Mammary epithelial cell (primary cell): Measurements from ENCODE around the gene MEIS3.

Experiments
- CTCF ChIP-seq, 2 donors: IDR thresholded peaks in 1 of 2; conservative IDR thresholded peaks in 1 of 2; 2 replicates each; pipeline ENCODE4 v1.5.1; 2011 to 2012; ENCODE audit warnings: inconsistent platforms in 2 of 2, low read length in 2 of 2, mild to moderate bottlenecking in 2 of 2, control low read depth in 1 of 2, low read depth in 1 of 2; ENCODE audit not compliant: insufficient read depth in 1 of 2; ENCODE audit errors: extremely low read depth in 1 of 2
- EZH2 ChIP-seq: IDR thresholded peaks from 2 replicates; pipeline ENCODE4 v1.6.1; 2012; ENCODE audit warnings: low read length, inconsistent platforms, borderline replicate concordance

GRCh38 chr19:47450478-47450877, 31.2 kb upstream of the MEIS3 start:
- TF ChIP-seq EZH2 (no peak), CTCF (conservative IDR thresholded peaks at IDR 0.05 in 1 of 2, IDR thresholded peaks at IDR 0.05 in 1 of 2; ENCODE audit: extremely low read depth in 1 of 2, insufficient read depth in 1 of 2, low read depth in 1 of 2, low read length in 2 of 2) (no peak)
